ENCODE measurements around the gene GART. TPM values are rescaled to one million over a fixed set of nuclear protein-coding genes. Genes with fewer than 3 reads are reported as not detected.
"Not testable (repeated sequence)": the region's sequence is repeated elsewhere in the genome, so short reads cannot be mapped to it uniquely, and the experiment has no call there.

Gene GART
- total and polyA plus RNA-seq, 9 donors, result 37.5 to 62.6 (median 49.6) TPM

- H3K27ac ChIP-seq (ENCODE audit: low read length), result no peak overlapping the region
These were observed 63.7 kb downstream of the GART start for GRCh38 chr21:33478182-33478581.

GRCh38 chr21:33477066-33477465, 64.9 kb downstream of the GART start:
- WGBS (ENCODE audit: insufficient coverage), result no CpG with 5 or more reads among the region's 7 CpGs
- no peak overlapping the region for H3K27ac ChIP-seq (ENCODE audit: low read length)
- DNase-seq, result no peak
- H3K36me3 ChIP-seq (ENCODE audit: control insufficient read depth, insufficient read depth, low read length), result no peaks in the 10 kb centered on the region
- no peak overlapping the region for H3K4me3 ChIP-seq (ENCODE audit: low read length)
- H3K4me1 ChIP-seq (ENCODE audit: control insufficient read depth, insufficient read depth, low read length), result peaks cover 5% of the 10 kb centered on the region
- no peaks in the 10 kb centered on the region for H3K9me3 ChIP-seq (replicated peaks; ENCODE audit: control insufficient read depth, low read depth, low read length)
- no peaks in the 10 kb centered on the region for H3K27me3 ChIP-seq (ENCODE audit: control insufficient read depth, insufficient read depth, low read length)

More at GRCh38 chr21:33478182-33478581, 63.7 kb downstream of the GART start:
- Histone ChIP-seq H3K4me3 (ENCODE audit: low read length) (peak overlapping the region; percentile 58), H3K4me1 (ENCODE audit: control insufficient read depth, insufficient read depth, low read length) (peaks cover 5% of the 10 kb centered on the region), H3K36me3 (ENCODE audit: control insufficient read depth, insufficient read depth, low read length) (no peaks in the 10 kb centered on the region), H3K27me3 (ENCODE audit: control insufficient read depth, insufficient read depth, low read length) (no peaks in the 10 kb centered on the region), H3K9me3 (replicated peaks; ENCODE audit: control insufficient read depth, low read depth, low read length) (no peaks in the 10 kb centered on the region)
- WGBS (ENCODE audit: insufficient coverage), result 86% methylated on average over 1 of the region's 9 CpGs
- DNase-seq, result no peak

GRCh38 chr21:33473344-33473743, 68.6 kb downstream of the GART start:
- peaks cover 3% of the 10 kb centered on the region for H3K4me1 ChIP-seq (ENCODE audit: control insufficient read depth, insufficient read depth, low read length)
- whole genome bisulfite sequencing (ENCODE audit: insufficient coverage), result no CpG with 5 or more reads among the region's 3 CpGs
- H3K27me3 ChIP-seq (ENCODE audit: control insufficient read depth, insufficient read depth, low read length), result no peaks in the 10 kb centered on the region
- DNase-seq, result no peak
- no peaks in the 10 kb centered on the region for H3K36me3 ChIP-seq (ENCODE audit: control insufficient read depth, insufficient read depth, low read length)
- no peak overlapping the region for H3K4me3 ChIP-seq (ENCODE audit: low read length)
- no peaks in the 10 kb centered on the region for H3K9me3 ChIP-seq (replicated peaks; ENCODE audit: control insufficient read depth, low read depth, low read length)
- H3K27ac ChIP-seq (ENCODE audit: low read length), result no peak overlapping the region

GRCh38 chr21:33470701-33471100, 71.2 kb downstream of the GART start:
- Histone ChIP-seq H3K36me3 (ENCODE audit: control insufficient read depth, insufficient read depth, low read length) (no peaks in the 10 kb centered on the region), H3K4me3 (ENCODE audit: low read length) (no peak overlapping the region), H3K27ac (ENCODE audit: low read length) (no peak overlapping the region), H3K9me3 (replicated peaks; ENCODE audit: control insufficient read depth, low read depth, low read length) (no peaks in the 10 kb centered on the region), H3K27me3 (ENCODE audit: control insufficient read depth, insufficient read depth, low read length) (no peaks in the 10 kb centered on the region), H3K4me1 (ENCODE audit: control insufficient read depth, insufficient read depth, low read length) (no peaks in the 10 kb centered on the region)
- no CpG with 5 or more reads among the region's 2 CpGs for WGBS (ENCODE audit: insufficient coverage)
- no peak for DNase-seq

- 82% methylated on average over 2 of the region's 4 CpGs for WGBS (ENCODE audit: insufficient coverage)
- H3K4me3 ChIP-seq (ENCODE audit: low read length); DNase-seq; H3K27me3 ChIP-seq (ENCODE audit: control insufficient read depth, insufficient read depth, low read length); H3K9me3 ChIP-seq (replicated peaks; ENCODE audit: control insufficient read depth, low read depth, low read length); H3K36me3 ChIP-seq (ENCODE audit: control insufficient read depth, insufficient read depth, low read length); H3K27ac ChIP-seq (ENCODE audit: low read length); H3K4me1 ChIP-seq (ENCODE audit: control insufficient read depth, insufficient read depth, low read length): not testable (repeated sequence)
These were observed 72.7 kb downstream of the GART start for GRCh38 chr21:33469183-33469582.

- WGBS (ENCODE audit: insufficient coverage), result no CpG with 5 or more reads among the region's 5 CpGs
- Histone ChIP-seq H3K27me3 (ENCODE audit: control insufficient read depth, insufficient read depth, low read length) (no peaks in the 10 kb centered on the region), H3K4me1 (ENCODE audit: control insufficient read depth, insufficient read depth, low read length) (no peaks in the 10 kb centered on the region), H3K9me3 (replicated peaks; ENCODE audit: control insufficient read depth, low read depth, low read length) (no peaks in the 10 kb centered on the region), H3K4me3 (ENCODE audit: low read length) (no peak overlapping the region), H3K36me3 (ENCODE audit: control insufficient read depth, insufficient read depth, low read length) (peaks cover 9% of the 10 kb centered on the region), H3K27ac (ENCODE audit: low read length) (no peak overlapping the region)
- DNase-seq, result no peak
These were observed 80.2 kb downstream of the GART start for GRCh38 chr21:33461538-33462250.

GRCh38 chr21:33458861-33459260, 83.1 kb downstream of the GART start:
- 100% methylated on average over 1 of the region's 3 CpGs for WGBS (ENCODE audit: insufficient coverage)
- H3K9me3 ChIP-seq (replicated peaks; ENCODE audit: control insufficient read depth, low read depth, low read length), result no peaks in the 10 kb centered on the region
- no peak overlapping the region for H3K4me3 ChIP-seq (ENCODE audit: low read length)
- H3K27me3 ChIP-seq (ENCODE audit: control insufficient read depth, insufficient read depth, low read length), result no peaks in the 10 kb centered on the region
- peaks cover 7% of the 10 kb centered on the region for H3K36me3 ChIP-seq (ENCODE audit: control insufficient read depth, insufficient read depth, low read length)
- no peaks in the 10 kb centered on the region for H3K4me1 ChIP-seq (ENCODE audit: control insufficient read depth, insufficient read depth, low read length)
- H3K27ac ChIP-seq (ENCODE audit: low read length), result no peak overlapping the region
- DNase-seq, result no peak

- H3K36me3 ChIP-seq (ENCODE audit: control insufficient read depth, insufficient read depth, low read length), result peaks cover 6% of the 10 kb centered on the region
- H3K4me1 ChIP-seq (ENCODE audit: control insufficient read depth, insufficient read depth, low read length), result no peaks in the 10 kb centered on the region
- no peak overlapping the region for H3K4me3 ChIP-seq (ENCODE audit: low read length)
- H3K27ac ChIP-seq (ENCODE audit: low read length), result no peak overlapping the region
- DNase-seq, result no peak
- no peaks in the 10 kb centered on the region for H3K9me3 ChIP-seq (replicated peaks; ENCODE audit: control insufficient read depth, low read depth, low read length)
- WGBS (ENCODE audit: insufficient coverage), result no CpG with 5 or more reads among the region's 6 CpGs
- H3K27me3 ChIP-seq (ENCODE audit: control insufficient read depth, insufficient read depth, low read length), result no peaks in the 10 kb centered on the region
These were observed 86.1 kb downstream of the GART start for GRCh38 chr21:33455686-33456446.

Other genes with a start within 250 kb of the GART start
- gene IFNAR1, start 217.1 kb downstream of the GART start, total RNA-seq, result 13.5 TPM
- 10 to 100 TPM; 16.7 to 26.8 (median 20.2) TPM for gene IFNAR1, start 217.1 kb downstream of the GART start, polyA plus RNA-seq (ENCODE audit: insufficient read depth in 1 of 8, insufficient read length in 8 of 8, low replicate concordance in 1 of 8)
- 55.3 TPM for gene IFNGR2, start 138.7 kb downstream of the GART start, total RNA-seq
- gene IFNGR2, start 138.7 kb downstream of the GART start, polyA plus RNA-seq (ENCODE audit: insufficient read depth in 1 of 8, insufficient read length in 8 of 8, low replicate concordance in 1 of 8), result 10 to 100 TPM; 47.1 to 76.2 (median 57.3) TPM
- 16.1 TPM for gene TMEM50B, start 62.1 kb downstream of the GART start, total RNA-seq
- gene TMEM50B, start 62.1 kb downstream of the GART start, polyA plus RNA-seq (ENCODE audit: insufficient read depth in 1 of 8, insufficient read length in 8 of 8, low replicate concordance in 1 of 8), result 10 to 100 TPM; 15.3 to 29.5 (median 24.0) TPM
- gene DNAJC28, start 50.4 kb downstream of the GART start, total RNA-seq, result 2.8 TPM
- gene DNAJC28, start 50.4 kb downstream of the GART start, polyA plus RNA-seq (ENCODE audit: insufficient read depth in 1 of 8, insufficient read length in 8 of 8, low replicate concordance in 1 of 8), result 1 to 10 TPM; 1.7 to 3.3 (median 2.3) TPM
- gene SON, start 921 bp upstream of the GART start, total RNA-seq, result 138 TPM
- gene SON, start 921 bp upstream of the GART start, polyA plus RNA-seq (ENCODE audit: insufficient read depth in 1 of 8, insufficient read length in 8 of 8, low replicate concordance in 1 of 8), result 100 to 1,000 TPM; 158 to 238 (median 202) TPM
- gene DONSON, start 46.6 kb upstream of the GART start, total RNA-seq, result 12.9 TPM
- 10 to 100 TPM; 16.0 to 26.8 (median 20.6) TPM for gene DONSON, start 46.6 kb upstream of the GART start, polyA plus RNA-seq (ENCODE audit: insufficient read depth in 1 of 8, insufficient read length in 8 of 8, low replicate concordance in 1 of 8)
- 21.2 TPM for gene CRYZL1, start 99.6 kb upstream of the GART start, total RNA-seq
- 10 to 100 TPM; 25.4 to 35.9 (median 30.5) TPM for gene CRYZL1, start 99.6 kb upstream of the GART start, polyA plus RNA-seq (ENCODE audit: insufficient read depth in 1 of 8, insufficient read length in 8 of 8, low replicate concordance in 1 of 8)
- gene ITSN1, start 100.4 kb upstream of the GART start, total RNA-seq, result 29.7 TPM
- gene ITSN1, start 100.4 kb upstream of the GART start, polyA plus RNA-seq (ENCODE audit: insufficient read depth in 1 of 8, insufficient read length in 8 of 8, low replicate concordance in 1 of 8), result 10 to 100 TPM; 26.1 to 42.6 (median 32.5) TPM